ENCODE measurements around the gene SLC19A1.
A peak's percentile ranks its signal among the peaks of the same experiment; 100 is the strongest.

The SLC19A1 gene

GRCh38 chr21:45475797-45476570 lies 66.3 kb downstream of the SLC19A1 start:
- DNase-seq, result no peak

GRCh38 chr21:45475004-45475685 lies 67.1 kb downstream of the SLC19A1 start:
- DNase-seq, result no peak

DNA sequence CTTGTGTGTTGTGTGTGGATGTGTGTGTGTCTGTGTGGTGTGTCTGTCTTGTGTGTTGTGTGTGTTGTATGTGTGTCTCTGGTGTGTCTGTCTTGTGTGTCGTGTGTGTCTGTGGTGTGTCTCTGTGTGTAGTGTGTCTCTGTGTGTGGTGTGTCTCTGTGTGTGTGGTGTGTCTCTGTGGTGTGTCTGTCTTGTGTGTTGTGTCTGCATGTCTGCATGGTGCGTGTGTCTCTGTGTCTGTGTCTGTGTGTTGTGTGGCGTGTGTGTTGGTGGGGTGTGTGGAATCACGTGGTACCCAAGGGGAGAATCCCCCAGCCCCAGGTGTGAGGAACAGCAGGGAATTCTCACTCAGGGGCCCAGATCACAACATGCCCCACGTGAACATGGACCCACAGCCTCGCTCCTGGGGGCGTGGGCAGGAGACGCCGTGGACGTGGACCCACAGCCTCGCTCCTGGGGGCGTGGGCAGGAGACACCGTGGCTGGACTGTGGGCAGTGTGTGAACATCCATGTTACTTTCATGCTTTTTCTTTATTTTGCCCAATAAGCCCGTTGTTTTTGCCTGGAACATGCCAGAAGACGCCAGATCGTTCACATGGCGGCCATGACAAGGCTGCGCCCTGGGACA lies 67.8 kb downstream of the SLC19A1 start:
- DNase-seq, result no peak

DNA sequence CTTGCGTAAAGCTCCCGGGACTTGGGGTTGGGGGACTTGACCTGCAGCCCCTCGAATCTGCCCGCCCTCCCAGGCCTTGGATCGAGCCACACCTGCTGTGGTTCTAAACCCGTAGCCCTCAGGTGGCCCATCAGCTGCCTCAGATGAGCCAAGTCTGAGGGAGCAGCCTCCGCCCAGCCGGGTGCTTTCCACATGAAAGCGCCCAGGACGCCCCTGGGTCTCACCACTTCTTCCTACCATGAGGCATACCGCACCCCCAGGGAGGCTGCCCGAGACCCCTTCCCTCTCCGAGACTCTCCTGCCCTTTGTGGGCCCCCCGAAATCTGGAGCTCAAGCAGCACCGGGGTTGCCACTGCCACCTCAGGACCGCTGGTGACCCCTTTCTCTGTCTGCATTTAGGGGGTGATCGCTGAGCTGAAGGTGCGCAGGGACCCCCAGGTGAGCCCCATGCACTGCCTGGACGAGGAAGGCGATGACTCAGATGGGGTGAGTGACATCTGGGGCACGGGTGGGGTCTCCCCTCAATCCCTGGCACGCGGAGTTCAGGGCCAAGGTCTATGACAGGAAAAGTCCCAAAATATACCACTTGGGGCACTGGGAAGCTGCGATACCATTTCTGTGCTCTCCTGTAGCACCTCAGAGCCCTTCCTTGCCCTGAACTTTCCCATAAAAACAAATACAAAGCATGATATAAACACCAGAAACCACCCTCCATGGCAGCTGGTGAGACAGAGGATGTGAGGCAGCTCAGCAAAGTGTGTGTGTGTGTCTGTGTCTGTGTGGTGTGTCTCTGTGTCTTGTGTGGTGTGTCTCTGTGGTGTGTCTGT lies 68.5 kb downstream of the SLC19A1 start:
- no peak for DNase-seq

- no peak for DNase-seq
Measured at GRCh38 chr21:45472445-45473365, 69.5 kb downstream of the SLC19A1 start.

GRCh38 chr21:45471525-45472221 lies 70.6 kb downstream of the SLC19A1 start:
- no peak for DNase-seq

GRCh38 chr21:45470773-45471524 lies 71.3 kb downstream of the SLC19A1 start:
- peak; percentile 63 for DNase-seq

- DNase-seq, result no peak
Measured at GRCh38 chr21:45470087-45470515, 72.1 kb downstream of the SLC19A1 start.

DNA sequence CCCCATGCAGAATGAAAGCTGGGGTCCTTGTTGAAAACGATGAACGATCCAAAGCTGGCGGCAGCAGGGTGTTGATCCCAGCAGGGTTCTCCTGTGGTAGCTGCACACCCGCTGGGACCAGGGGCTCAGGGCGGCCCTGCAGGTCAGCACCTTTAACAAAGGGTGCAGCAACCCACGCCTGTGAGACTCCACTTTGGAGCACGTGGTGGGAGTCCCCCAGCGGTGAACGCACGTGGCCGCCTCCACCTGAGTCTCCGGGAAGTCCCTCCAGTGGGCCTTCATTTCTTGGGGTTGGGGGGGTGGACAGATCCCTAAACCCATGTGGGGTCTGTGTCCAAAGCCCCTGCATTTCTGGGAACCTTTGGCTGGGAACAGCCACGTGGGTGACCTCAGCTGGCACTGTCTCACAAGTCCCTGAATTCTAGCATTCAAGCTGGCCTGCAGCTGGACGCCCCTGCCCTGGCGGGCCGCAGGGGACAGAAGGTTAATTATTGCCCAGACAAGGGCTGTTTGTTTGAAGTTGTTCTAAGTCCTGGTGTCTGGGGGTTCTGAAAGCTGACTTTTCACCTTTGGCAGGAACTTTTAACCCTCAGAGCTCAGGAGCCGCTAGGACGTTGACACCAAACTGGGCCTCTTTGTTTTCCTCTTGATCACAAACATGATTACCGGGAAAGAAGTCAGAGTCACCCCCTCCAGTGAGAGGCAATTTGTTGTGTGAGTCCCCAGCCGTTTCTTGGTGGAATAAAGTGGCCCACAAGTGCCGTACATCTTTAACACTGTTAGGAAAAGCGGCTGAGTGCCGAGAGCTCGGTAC lies 72.8 kb downstream of the SLC19A1 start:
- no peak for DNase-seq

DNA sequence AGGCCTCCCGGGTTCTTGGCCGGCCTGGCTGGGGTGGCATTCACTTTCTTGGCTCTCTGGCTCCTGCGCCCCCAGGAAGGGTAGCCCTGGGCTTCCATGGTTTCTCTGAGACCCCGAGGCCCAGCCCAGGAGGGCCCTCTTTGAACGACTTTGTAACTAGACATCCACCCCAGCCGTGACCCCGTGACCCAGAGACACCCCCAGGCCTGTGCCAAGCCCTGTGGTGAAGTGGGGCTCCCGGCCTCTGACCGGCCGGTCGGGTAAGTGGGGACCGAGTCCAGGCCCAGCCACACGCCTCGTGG lies 73.3 kb downstream of the SLC19A1 start:
- no peak for DNase-seq

DNA sequence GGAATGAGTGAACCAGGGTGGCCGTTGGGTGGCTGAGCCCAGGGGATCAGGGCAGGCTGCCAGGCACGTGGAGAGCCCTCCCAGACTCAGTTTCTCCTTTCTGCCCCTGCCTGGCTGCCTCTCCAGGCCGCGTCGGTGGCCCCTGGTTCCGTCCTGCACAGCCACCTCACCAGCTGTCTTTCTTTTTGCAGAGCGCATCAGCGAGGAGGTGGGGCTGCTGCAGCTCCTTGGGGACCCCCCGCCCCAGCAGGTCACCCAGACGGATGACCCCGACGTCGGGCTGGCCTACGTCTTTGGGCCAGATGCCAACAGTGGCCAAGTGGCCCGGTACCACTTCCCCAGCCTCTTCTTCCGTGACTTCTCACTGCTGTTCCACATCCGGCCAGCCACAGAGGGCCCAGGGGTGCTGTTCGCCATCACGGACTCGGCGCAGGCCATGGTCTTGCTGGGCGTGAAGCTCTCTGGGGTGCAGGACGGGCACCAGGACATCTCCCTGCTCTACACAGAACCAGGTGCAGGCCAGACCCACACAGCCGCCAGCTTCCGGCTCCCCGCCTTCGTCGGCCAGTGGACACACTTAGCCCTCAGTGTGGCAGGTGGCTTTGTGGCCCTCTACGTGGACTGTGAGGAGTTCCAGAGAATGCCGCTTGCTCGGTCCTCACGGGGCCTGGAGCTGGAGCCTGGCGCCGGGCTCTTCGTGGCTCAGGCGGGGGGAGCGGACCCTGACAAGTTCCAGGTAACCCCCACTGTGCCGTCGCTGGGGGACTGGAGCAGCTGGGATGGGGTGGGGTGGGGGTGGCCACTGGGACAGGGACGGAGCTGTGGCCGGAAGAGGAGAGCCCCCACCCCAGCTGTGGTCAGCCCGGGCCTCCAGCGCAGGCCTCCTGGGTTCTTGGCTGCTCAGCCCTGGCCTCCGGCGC lies 73.9 kb downstream of the SLC19A1 start:
- no peak for DNase-seq

DNA sequence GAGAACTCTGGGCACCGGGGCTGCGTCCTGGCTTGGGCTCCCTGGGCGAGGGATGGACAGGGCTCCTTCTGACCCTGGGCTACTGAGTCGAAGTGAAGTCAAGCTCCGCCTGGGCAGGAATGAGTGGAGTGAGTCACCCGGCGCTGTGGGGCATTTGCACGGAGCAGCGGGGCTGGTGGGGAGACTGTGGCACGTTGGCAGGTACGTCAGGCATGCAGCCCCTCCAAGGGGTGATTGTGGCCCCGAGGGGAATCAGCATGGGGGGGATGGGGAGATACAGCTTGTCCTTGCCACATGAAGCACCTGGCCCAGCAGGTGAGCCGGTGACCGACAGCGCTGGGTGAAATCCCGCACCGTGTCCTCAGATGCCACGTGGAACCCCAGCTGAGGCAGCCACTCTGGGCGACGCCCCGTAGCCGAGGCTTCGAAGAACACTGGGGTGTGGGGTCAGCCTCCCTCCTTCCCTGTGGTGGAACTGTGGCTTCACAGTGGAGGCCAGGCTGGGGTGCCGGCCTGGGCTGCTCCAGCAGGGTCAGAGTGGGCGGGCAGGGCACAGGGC lies 74.9 kb downstream of the SLC19A1 start:
- no peak for DNase-seq

GRCh38 chr21:45466330-45467220 lies 75.7 kb downstream of the SLC19A1 start:
- no peak for DNase-seq

DNA sequence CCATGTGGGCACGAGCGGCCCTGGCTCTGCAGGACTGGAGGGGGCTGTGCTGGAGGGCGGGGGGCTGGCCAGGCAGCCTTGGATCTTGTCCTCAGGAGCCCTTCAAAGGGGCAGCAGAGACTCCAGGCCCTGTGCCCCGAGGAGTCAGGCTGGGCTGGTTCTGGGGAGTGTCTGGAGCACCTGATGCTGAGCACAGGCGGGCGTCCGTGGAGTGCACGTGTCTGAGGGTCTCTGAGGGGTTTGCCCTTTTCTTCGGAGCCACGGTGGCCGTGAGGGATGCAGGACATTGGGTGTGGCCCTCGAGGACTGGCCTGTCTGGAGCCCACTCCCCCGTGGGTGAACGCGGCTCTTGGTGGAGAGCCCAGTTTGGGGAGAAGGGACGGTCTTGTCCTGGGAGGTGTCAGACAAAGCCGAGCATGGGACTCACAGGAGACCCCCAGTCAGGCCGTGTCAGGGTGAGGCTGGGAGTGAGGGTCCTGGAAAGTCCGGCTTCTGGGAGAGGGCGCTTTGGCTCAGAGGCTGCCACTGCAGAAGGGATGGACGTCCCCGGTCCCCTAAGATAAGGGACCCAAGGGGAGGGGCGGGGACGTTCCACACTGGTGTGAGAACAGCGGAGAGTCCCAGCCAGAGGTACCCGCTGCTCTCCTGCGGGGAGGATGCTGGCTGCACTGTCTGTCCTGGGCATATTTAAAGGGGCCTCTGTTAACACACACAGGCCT lies 76.5 kb downstream of the SLC19A1 start:
- no peak for DNase-seq

DNA sequence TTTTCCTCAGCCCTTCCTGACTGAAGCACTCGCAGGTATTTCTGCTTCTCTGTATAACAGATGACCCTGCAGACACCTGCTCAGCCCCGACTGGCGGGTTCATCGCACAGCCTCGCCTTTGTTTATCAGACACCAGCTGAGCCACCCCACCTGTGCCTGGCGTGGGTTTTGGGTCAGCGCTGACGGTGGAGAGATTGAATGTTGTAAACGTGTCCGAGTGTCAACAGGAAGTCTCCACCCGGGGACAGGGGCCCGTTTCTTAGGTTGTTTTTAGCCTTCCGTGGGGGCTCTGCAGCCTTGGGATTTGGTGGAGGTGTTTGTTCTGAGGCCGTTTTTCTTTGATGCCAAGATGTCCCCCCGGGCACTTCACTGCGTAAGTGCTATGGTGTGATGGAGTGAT lies 77.1 kb downstream of the SLC19A1 start:
- no peak for DNase-seq

GRCh38 chr21:45464309-45464708 lies 77.9 kb downstream of the SLC19A1 start:
- no peak for DNase-seq

DNA sequence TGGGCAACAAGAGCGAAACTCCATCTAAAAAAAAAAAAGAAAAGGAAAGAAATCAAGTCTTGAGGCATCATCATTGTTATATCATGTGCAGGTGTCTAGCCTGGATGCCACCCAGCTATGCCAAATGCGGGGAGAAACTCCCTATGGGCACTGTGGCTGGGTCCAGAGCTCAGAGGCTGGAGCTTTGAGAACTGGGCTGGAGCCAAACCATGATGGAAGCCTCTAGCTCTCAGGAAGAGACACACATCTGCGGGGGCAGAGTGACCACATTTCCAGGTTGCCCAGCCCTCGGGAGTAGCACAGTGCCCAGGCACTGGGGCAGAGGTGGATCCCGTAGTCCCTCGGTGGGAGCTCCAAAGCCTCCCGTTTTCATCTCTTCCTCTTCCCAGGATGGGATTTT lies 78.4 kb downstream of the SLC19A1 start:
- no peak for DNase-seq
